Keratinocyte (primary cell): Measurements from ENCODE around the gene NAALADL2. TPM values are rescaled to one million over a fixed set of nuclear protein-coding genes. Genes with fewer than 3 reads are reported as not detected.

ENCODE experiments used
- DNase-seq: peaks from one replicate; pipeline ENCODE4 v3.0.0-alpha.2; 2011; ENCODE audit warnings: low read depth, missing footprints, low spot score
- FAIRE-seq: peaks from 2 replicates; lab custom pipeline; 2011; peaks lifted over from hg19 to GRCh38; lab: Jason Lieb, UNC
- H2AFZ ChIP-seq: 2 replicates; pipeline ENCODE4 v1.6.0; 2012; ENCODE audit warnings: low read length, control low read depth, inconsistent platforms; ENCODE audit not compliant: control insufficient read depth
- H3K27ac ChIP-seq: 2 replicates; pipeline ENCODE4 v1.5.1; 2011; ENCODE audit warnings: low read length; ENCODE audit not compliant: control insufficient read depth, insufficient read depth
- H3K27me3 ChIP-seq: 3 replicates; pipeline ENCODE4 v1.6.0; 2011; ENCODE audit warnings: low read length; ENCODE audit not compliant: control insufficient read depth, insufficient read depth; ENCODE audit errors: extremely low read depth
- H3K36me3 ChIP-seq, 2 experiments: 2 replicates in 1 of 2; 3 replicates in 1 of 2; pipeline ENCODE4 v1.5.1; 2011; ENCODE audit warnings: low read length in 2 of 2, mild to moderate bottlenecking in 1 of 2; ENCODE audit not compliant: control insufficient read depth in 2 of 2, insufficient read depth in 2 of 2; ENCODE audit errors: extremely low read depth in 1 of 2
- H3K4me1 ChIP-seq: 3 replicates; pipeline ENCODE4 v1.5.1; 2011; ENCODE audit warnings: low read length; ENCODE audit not compliant: control insufficient read depth, insufficient read depth; ENCODE audit errors: extremely low read depth
- H3K4me2 ChIP-seq: 3 replicates; pipeline ENCODE4 v1.6.0; 2011; ENCODE audit warnings: low read depth, low read length; ENCODE audit not compliant: control insufficient read depth, insufficient read depth; ENCODE audit errors: extremely low read depth
- H3K4me3 ChIP-seq, 3 experiments: fragments of 200-600 bp in 1 of 3; sonication (generic) in 1 of 3; 2 replicates in 2 of 3; 3 replicates in 1 of 3; pipeline ENCODE4 v1.5.1; 2011 to 2016; ENCODE audit warnings: low read length in 3 of 3, mild to moderate bottlenecking in 3 of 3, control low read depth in 2 of 3, inconsistent platforms in 1 of 3, low read depth in 1 of 3, mixed read lengths in 1 of 3, mixed run types in 1 of 3, moderate library complexity in 1 of 3; ENCODE audit not compliant: control insufficient read depth in 2 of 3, insufficient read depth in 2 of 3; ENCODE audit errors: extremely low read depth in 1 of 3
- H3K79me2 ChIP-seq: 2 replicates; pipeline ENCODE4 v1.6.0; 2012; ENCODE audit warnings: low read length; ENCODE audit not compliant: control insufficient read depth, insufficient read depth
- H3K9ac ChIP-seq: 3 replicates; pipeline ENCODE4 v1.6.0; 2011; ENCODE audit warnings: low read length; ENCODE audit not compliant: control insufficient read depth, insufficient read depth; ENCODE audit errors: extremely low read depth
- H3K9me1 ChIP-seq: 3 replicates; pipeline ENCODE4 v1.6.0; 2011; ENCODE audit warnings: low read length; ENCODE audit not compliant: control insufficient read depth, insufficient read depth; ENCODE audit errors: extremely low read depth
- H3K9me3 ChIP-seq: 2 replicates; pipeline ENCODE4 v1.5.1; 2012; ENCODE audit warnings: low read depth, low read length; ENCODE audit not compliant: control insufficient read depth
- H4K20me1 ChIP-seq: 3 replicates; pipeline ENCODE4 v1.6.0; 2011; ENCODE audit warnings: low read length; ENCODE audit not compliant: control insufficient read depth, insufficient read depth; ENCODE audit errors: extremely low read depth
- EZH2 ChIP-seq: IDR thresholded peaks from one replicate; pipeline ENCODE4 v1.6.1; 2012; ENCODE audit warnings: inconsistent platforms, mild to moderate bottlenecking, low read length, moderate library complexity
- dilution Hi-C: fragments of 300-500 bp; cut with MboI; formaldehyde crosslinking; loops from one replicate; pipeline ENCODE4 v1.7.0; 2020; ENCODE audit warnings: low sequenced_read_pairs; ENCODE audit not compliant: extremely low pct_ligation_motif_present
- polyA plus RNA-seq, 5 experiments: library from polyadenylated mRNA; depleted of rRNA in 3 of 5; stranded (reverse) in 3 of 5; stranded (forward) in 1 of 5; unstranded in 1 of 5; fragments of >200 nt; gene quantifications; 1 replicate in 1 of 5; 2 replicates in 3 of 5; 3 replicates in 1 of 5; pipeline versions ENCODE4 v1.2.1 to v1.2.3, GENCODE V29; 2011 to 2012; ENCODE audit warnings: missing spikeins in 2 of 5, low read depth in 1 of 5, low replicate concordance in 1 of 5
- TF ChIP-seq, protein P1 (sequence below), 3 experiments: IDR thresholded peaks in 1 of 3; conservative IDR thresholded peaks in 1 of 3; optimal IDR thresholded peaks in 1 of 3; 2 replicates in 2 of 3; 3 replicates in 1 of 3; pipeline versions ENCODE3 to v1.5.1; 2011; ENCODE audit warnings: low read length in 3 of 3, mild to moderate bottlenecking in 3 of 3, moderate library complexity in 2 of 3, control low read depth in 1 of 3, inconsistent platforms in 1 of 3; ENCODE audit not compliant: insufficient read depth in 2 of 3; ENCODE audit errors: extremely low read depth in 1 of 3

NAALADL2 gene
- polyA plus RNA-seq, 1 donor (not counting 4 experiments of a cell fraction or from before 2014, with no cell fraction given), result 0.75 TPM

DNA sequence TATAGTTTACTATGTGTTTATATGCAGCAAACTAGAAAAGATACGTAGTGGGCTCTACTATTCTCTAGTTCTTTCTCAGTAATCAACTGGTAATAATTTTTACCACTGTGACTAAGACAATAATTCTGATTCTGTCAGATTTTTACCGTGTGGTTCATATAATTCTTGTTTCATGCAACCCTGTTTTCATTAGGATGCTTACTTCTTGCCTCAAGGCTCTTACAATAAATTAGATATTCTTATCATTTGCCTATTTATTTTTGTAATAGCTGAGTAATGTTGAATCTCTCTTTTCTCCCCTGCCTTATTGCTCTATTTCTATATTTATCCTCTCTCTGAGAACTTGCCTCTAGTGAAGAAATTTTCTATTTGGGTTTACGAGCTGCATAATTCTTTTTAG lies 524.7 kb downstream of the NAALADL2 start:
- Histone ChIP-seq H3K36me3 (no peaks in the 10 kb centered on the region), H3K4me3 (no peak overlapping the region), H3K27me3 (no peaks in the 10 kb centered on the region), H2AFZ (no peak overlapping the region), H3K79me2 (no peaks in the 10 kb centered on the region), H3K9me3 (no peaks in the 10 kb centered on the region), H3K4me2 (no peak overlapping the region), H3K4me1 (peaks cover 4% of the 10 kb centered on the region), H3K9ac (no peak overlapping the region), H3K9me1 (no peaks in the 10 kb centered on the region), H4K20me1 (no peaks in the 10 kb centered on the region), H3K27ac (no peak overlapping the region)
- dilution Hi-C loops, result no loop called here
- FAIRE-seq, result no peak
- TF ChIP-seq EZH2, result no peak
- TF ChIP-seq, protein P1, sequence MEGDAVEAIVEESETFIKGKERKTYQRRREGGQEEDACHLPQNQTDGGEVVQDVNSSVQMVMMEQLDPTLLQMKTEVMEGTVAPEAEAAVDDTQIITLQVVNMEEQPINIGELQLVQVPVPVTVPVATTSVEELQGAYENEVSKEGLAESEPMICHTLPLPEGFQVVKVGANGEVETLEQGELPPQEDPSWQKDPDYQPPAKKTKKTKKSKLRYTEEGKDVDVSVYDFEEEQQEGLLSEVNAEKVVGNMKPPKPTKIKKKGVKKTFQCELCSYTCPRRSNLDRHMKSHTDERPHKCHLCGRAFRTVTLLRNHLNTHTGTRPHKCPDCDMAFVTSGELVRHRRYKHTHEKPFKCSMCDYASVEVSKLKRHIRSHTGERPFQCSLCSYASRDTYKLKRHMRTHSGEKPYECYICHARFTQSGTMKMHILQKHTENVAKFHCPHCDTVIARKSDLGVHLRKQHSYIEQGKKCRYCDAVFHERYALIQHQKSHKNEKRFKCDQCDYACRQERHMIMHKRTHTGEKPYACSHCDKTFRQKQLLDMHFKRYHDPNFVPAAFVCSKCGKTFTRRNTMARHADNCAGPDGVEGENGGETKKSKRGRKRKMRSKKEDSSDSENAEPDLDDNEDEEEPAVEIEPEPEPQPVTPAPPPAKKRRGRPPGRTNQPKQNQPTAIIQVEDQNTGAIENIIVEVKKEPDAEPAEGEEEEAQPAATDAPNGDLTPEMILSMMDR (optimal IDR thresholded peaks at IDR 0.05 in 1 of 3, IDR thresholded peaks at IDR 0.05 in 1 of 3, conservative IDR thresholded peaks at IDR 0.05 in 1 of 3; ENCODE audit: extremely low read depth in 1 of 3, insufficient read depth in 2 of 3, low read length in 3 of 3), result no peak
- no peak for DNase-seq

DNA sequence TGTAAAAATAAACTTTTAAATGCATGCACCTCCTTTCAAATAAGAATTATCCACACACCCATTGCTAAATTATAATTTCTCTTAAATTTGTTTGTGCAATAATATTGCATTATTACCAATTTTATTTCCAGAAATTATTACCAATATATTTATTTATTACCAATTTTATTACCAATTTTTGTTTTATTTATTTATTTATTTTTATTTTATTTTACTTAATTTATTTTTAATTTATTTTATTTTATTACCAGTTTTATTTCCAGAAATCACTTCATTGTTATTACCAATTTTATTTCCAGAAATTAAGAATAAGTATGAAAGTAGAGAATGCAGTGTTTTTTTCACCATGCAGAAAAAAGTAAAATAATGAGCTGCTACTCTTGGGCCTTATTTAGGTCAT lies 525.4 kb downstream of the NAALADL2 start:
- Histone ChIP-seq H3K4me2 (no peak overlapping the region), H3K36me3 (no peaks in the 10 kb centered on the region), H3K79me2 (no peaks in the 10 kb centered on the region), H3K27me3 (no peaks in the 10 kb centered on the region), H3K4me1 (peaks cover 4% of the 10 kb centered on the region), H3K9me3 (no peaks in the 10 kb centered on the region), H4K20me1 (no peaks in the 10 kb centered on the region), H3K4me3 (no peak overlapping the region), H3K9me1 (no peaks in the 10 kb centered on the region), H3K9ac (no peak overlapping the region), H3K27ac (no peak overlapping the region), H2AFZ (no peak overlapping the region)
- FAIRE-seq, result no peak
- no peak for DNase-seq
- TF ChIP-seq, protein P1 (optimal IDR thresholded peaks at IDR 0.05 in 1 of 3, IDR thresholded peaks at IDR 0.05 in 1 of 3, conservative IDR thresholded peaks at IDR 0.05 in 1 of 3; ENCODE audit: extremely low read depth in 1 of 3, insufficient read depth in 2 of 3, low read length in 3 of 3), result no peak
- no peak for TF ChIP-seq EZH2
- dilution Hi-C loops, result no loop called here
